ENCODE data around the gene C1orf21. TPM values are rescaled to one million over a fixed set of nuclear protein-coding genes. Genes with fewer than 3 reads are reported as not detected.

C1orf21 gene
- total RNA-seq, 1 donor from 2014 or later: 4.1 TPM

- intact Hi-C loops (cut with micrococcal nuclease): no loop called here
- no peak overlapping the region for H3K4me3 Mint-ChIP-seq
- DNase-seq (ENCODE audit: low spot score): no peak
- no peak overlapping the region for H3K27ac Mint-ChIP-seq
- H3K4me1 Mint-ChIP-seq (ENCODE audit: low read depth): no peaks in the 10 kb centered on the region
- no peaks in the 10 kb centered on the region for H3K9me3 Mint-ChIP-seq
- no peaks in the 10 kb centered on the region for H3K36me3 Mint-ChIP-seq (ENCODE audit: low read depth)
- peaks cover 7% of the 10 kb centered on the region for H3K27me3 Mint-ChIP-seq (ENCODE audit: insufficient read depth)
Observed at GRCh38 chr1:184367427-184368038, 19.3 kb upstream of the C1orf21 start.

- H3K27me3 Mint-ChIP-seq (ENCODE audit: insufficient read depth): peaks cover 11% of the 10 kb centered on the region
- H3K36me3 Mint-ChIP-seq (ENCODE audit: low read depth): no peaks in the 10 kb centered on the region
- DNase-seq (ENCODE audit: low spot score): no peak
- H3K4me1 Mint-ChIP-seq (ENCODE audit: low read depth): no peaks in the 10 kb centered on the region
- no peak overlapping the region for H3K27ac Mint-ChIP-seq
- no peak overlapping the region for H3K4me3 Mint-ChIP-seq
- intact Hi-C loops (cut with micrococcal nuclease): no loop called here
- no peaks in the 10 kb centered on the region for H3K9me3 Mint-ChIP-seq
Observed at GRCh38 chr1:184368354-184368753, 18.5 kb upstream of the C1orf21 start.

- intact Hi-C loops (cut with micrococcal nuclease): no loop called here
- no peaks in the 10 kb centered on the region for H3K4me1 Mint-ChIP-seq (ENCODE audit: low read depth)
- H3K36me3 Mint-ChIP-seq (ENCODE audit: low read depth): no peaks in the 10 kb centered on the region
- H3K27ac Mint-ChIP-seq: no peak overlapping the region
- H3K4me3 Mint-ChIP-seq: no peak overlapping the region
- DNase-seq (ENCODE audit: low spot score): no peak
- H3K27me3 Mint-ChIP-seq (ENCODE audit: insufficient read depth): peaks cover 7% of the 10 kb centered on the region
- H3K9me3 Mint-ChIP-seq: no peaks in the 10 kb centered on the region
Observed at GRCh38 chr1:184370850-184371249, 16.0 kb upstream of the C1orf21 start.

GRCh38 chr1:184373155-184373554, 13.7 kb upstream of the C1orf21 start:
- H3K27me3 Mint-ChIP-seq (ENCODE audit: insufficient read depth): peaks cover 9% of the 10 kb centered on the region
- H3K4me1 Mint-ChIP-seq (ENCODE audit: low read depth): no peaks in the 10 kb centered on the region
- no peak overlapping the region for H3K27ac Mint-ChIP-seq
- H3K36me3 Mint-ChIP-seq (ENCODE audit: low read depth): no peaks in the 10 kb centered on the region
- DNase-seq (ENCODE audit: low spot score): no peak
- no peaks in the 10 kb centered on the region for H3K9me3 Mint-ChIP-seq
- no peak overlapping the region for H3K4me3 Mint-ChIP-seq
- intact Hi-C loops (cut with micrococcal nuclease): no loop called here

GRCh38 chr1:184376369-184376768, 10.5 kb upstream of the C1orf21 start:
- Mint-ChIP-seq H3K4me3 (no peak overlapping the region), H3K36me3 (ENCODE audit: low read depth) (no peaks in the 10 kb centered on the region), H3K9me3 (no peaks in the 10 kb centered on the region), H3K27ac (no peak overlapping the region), H3K4me1 (ENCODE audit: low read depth) (peaks cover 14% of the 10 kb centered on the region), H3K27me3 (ENCODE audit: insufficient read depth) (peaks cover 8% of the 10 kb centered on the region)
- no peak for DNase-seq (ENCODE audit: low spot score)
- intact Hi-C loops (cut with micrococcal nuclease): no loop called here

- no peaks in the 10 kb centered on the region for H3K36me3 Mint-ChIP-seq (ENCODE audit: low read depth)
- peaks cover 24% of the 10 kb centered on the region for H3K27me3 Mint-ChIP-seq (ENCODE audit: insufficient read depth)
- no peak for DNase-seq (ENCODE audit: low spot score)
- intact Hi-C loops (cut with micrococcal nuclease): no loop called here
- H3K9me3 Mint-ChIP-seq: no peaks in the 10 kb centered on the region
- H3K4me3 Mint-ChIP-seq: no peak overlapping the region
- no peak overlapping the region for H3K27ac Mint-ChIP-seq
- H3K4me1 Mint-ChIP-seq (ENCODE audit: low read depth): peaks cover 14% of the 10 kb centered on the region
Observed at GRCh38 chr1:184379111-184379752, 7.6 kb upstream of the C1orf21 start.

GRCh38 chr1:184380468-184380867, 6.4 kb upstream of the C1orf21 start:
- DNase-seq (ENCODE audit: low spot score): no peak
- H3K36me3 Mint-ChIP-seq (ENCODE audit: low read depth): no peaks in the 10 kb centered on the region
- intact Hi-C loops (cut with micrococcal nuclease): loop anchor here (10.0 kb wide), 1 partner anchor 314 kb away; no protein-coding TSS in a partner anchor
- H3K9me3 Mint-ChIP-seq: no peaks in the 10 kb centered on the region
- H3K27ac Mint-ChIP-seq: no peak overlapping the region
- peaks cover 14% of the 10 kb centered on the region for H3K4me1 Mint-ChIP-seq (ENCODE audit: low read depth)
- peaks cover 36% of the 10 kb centered on the region for H3K27me3 Mint-ChIP-seq (ENCODE audit: insufficient read depth)
- H3K4me3 Mint-ChIP-seq: no peak overlapping the region

- Mint-ChIP-seq H3K9me3 (no peaks in the 10 kb centered on the region), H3K4me3 (no peak overlapping the region), H3K27me3 (ENCODE audit: insufficient read depth) (peaks cover 53% of the 10 kb centered on the region), H3K27ac (no peak overlapping the region), H3K4me1 (ENCODE audit: low read depth) (peaks cover 26% of the 10 kb centered on the region), H3K36me3 (ENCODE audit: low read depth) (no peaks in the 10 kb centered on the region)
- intact Hi-C loops (cut with micrococcal nuclease): loop anchor here (10.0 kb wide), 1 partner anchor 311 kb away; no protein-coding TSS in a partner anchor
- no peak for DNase-seq (ENCODE audit: low spot score)
Observed at GRCh38 chr1:184383772-184384323, 3.0 kb upstream of the C1orf21 start.

GRCh38 chr1:184385865-184386311, 941 bp upstream of the C1orf21 start:
- Mint-ChIP-seq H3K27me3 (ENCODE audit: insufficient read depth) (peaks cover 68% of the 10 kb centered on the region), H3K4me1 (ENCODE audit: low read depth) (peaks cover 15% of the 10 kb centered on the region), H3K4me3 (peak overlapping the region; percentile 86), H3K36me3 (ENCODE audit: low read depth) (no peaks in the 10 kb centered on the region), H3K27ac (peak overlapping the region; percentile 47), H3K9me3 (no peaks in the 10 kb centered on the region)
- no peak for DNase-seq (ENCODE audit: low spot score)
- intact Hi-C loops (cut with micrococcal nuclease): loop anchor here (1.0 to 10.0 kb wide), 8 partner anchors 105 to 969 kb away; partner anchors contain the start of genes NIBAN1, NMNAT2, SMG7 and SWT1

- no peak for DNase-seq (ENCODE audit: low spot score)
- intact Hi-C loops (cut with micrococcal nuclease): loop anchor here (2.0 to 10.0 kb wide), 7 partner anchors 308 to 970 kb away; partner anchors contain the start of genes NIBAN1, NMNAT2, SMG7 and SWT1
- no peaks in the 10 kb centered on the region for H3K36me3 Mint-ChIP-seq (ENCODE audit: low read depth)
- H3K27ac Mint-ChIP-seq: peak overlapping the region; percentile 28
- peaks cover 70% of the 10 kb centered on the region for H3K27me3 Mint-ChIP-seq (ENCODE audit: insufficient read depth)
- peaks cover 12% of the 10 kb centered on the region for H3K4me1 Mint-ChIP-seq (ENCODE audit: low read depth)
- peak overlapping the region; percentile 86 for H3K4me3 Mint-ChIP-seq
- H3K9me3 Mint-ChIP-seq: no peaks in the 10 kb centered on the region
Observed at GRCh38 chr1:184387069-184387475, 243 bp downstream of the C1orf21 start.

GRCh38 chr1:184387476-184388318, 868 bp downstream of the C1orf21 start:
- H3K9me3 Mint-ChIP-seq: no peaks in the 10 kb centered on the region
- peak overlapping the region; percentile 53 for H3K27ac Mint-ChIP-seq
- H3K36me3 Mint-ChIP-seq (ENCODE audit: low read depth): no peaks in the 10 kb centered on the region
- peaks cover 66% of the 10 kb centered on the region for H3K27me3 Mint-ChIP-seq (ENCODE audit: insufficient read depth)
- DNase-seq (ENCODE audit: low spot score): peak; percentile 17
- intact Hi-C loops (cut with micrococcal nuclease): loop anchor here (2.0 to 10.0 kb wide), 9 partner anchors 227 to 970 kb away; partner anchors contain the start of genes NIBAN1, NMNAT2, SMG7 and SWT1
- H3K4me3 Mint-ChIP-seq: peak overlapping the region; percentile 82
- peaks cover 12% of the 10 kb centered on the region for H3K4me1 Mint-ChIP-seq (ENCODE audit: low read depth)

GRCh38 chr1:184388319-184388889, 1.6 kb downstream of the C1orf21 start:
- Mint-ChIP-seq H3K36me3 (ENCODE audit: low read depth) (no peaks in the 10 kb centered on the region), H3K27ac (peak overlapping the region; percentile 53), H3K27me3 (ENCODE audit: insufficient read depth) (peaks cover 61% of the 10 kb centered on the region), H3K9me3 (no peaks in the 10 kb centered on the region), H3K4me3 (peak overlapping the region; percentile 82), H3K4me1 (ENCODE audit: low read depth) (peaks cover 12% of the 10 kb centered on the region)
- intact Hi-C loops (cut with micrococcal nuclease): loop anchor here (2.0 to 10.0 kb wide), 8 partner anchors 228 to 971 kb away; partner anchors contain the start of genes NIBAN1, NMNAT2 and SMG7
- DNase-seq (ENCODE audit: low spot score): no peak
